ENCODE measurements around the gene GRM1.

GRM1 gene

DNA sequence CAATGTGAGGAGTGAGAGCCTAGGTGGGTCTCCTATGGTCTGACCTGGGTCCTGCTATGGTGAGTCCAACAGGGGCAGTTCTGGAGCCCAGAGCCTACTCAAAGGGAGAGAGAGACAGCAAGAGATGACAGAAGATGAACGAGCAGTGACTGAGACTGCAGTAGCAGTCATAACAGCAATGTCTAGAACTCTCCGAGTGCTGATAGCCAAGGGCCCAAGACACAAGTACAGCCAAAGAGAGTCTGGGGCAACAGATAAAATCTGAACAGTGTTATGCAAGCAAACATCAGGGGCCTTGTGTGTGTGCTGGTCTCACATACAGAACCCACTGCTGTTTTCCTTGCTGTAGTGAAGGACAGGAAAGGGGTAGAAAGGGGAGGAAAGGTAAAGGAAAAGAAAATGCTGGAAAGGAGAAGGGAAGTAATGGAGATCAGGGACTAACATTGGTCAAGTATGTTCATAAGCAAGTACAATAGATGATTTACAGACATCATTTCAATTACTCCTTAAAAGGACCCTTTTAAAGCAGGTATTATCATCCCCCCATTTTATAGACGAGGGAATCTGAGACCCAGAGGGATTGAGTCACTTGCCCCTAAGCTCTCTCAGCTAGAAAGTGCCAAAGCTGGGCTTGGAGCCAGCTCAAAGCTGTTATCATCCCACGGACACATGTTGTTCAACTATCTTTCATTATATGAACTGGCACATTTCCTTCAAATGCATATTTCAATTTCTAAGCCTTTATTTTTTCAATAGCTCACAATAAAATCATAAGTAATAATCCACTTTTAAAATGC lies 332.5 kb downstream of the GRM1 start:
- TF ChIP-seq, protein P1, sequence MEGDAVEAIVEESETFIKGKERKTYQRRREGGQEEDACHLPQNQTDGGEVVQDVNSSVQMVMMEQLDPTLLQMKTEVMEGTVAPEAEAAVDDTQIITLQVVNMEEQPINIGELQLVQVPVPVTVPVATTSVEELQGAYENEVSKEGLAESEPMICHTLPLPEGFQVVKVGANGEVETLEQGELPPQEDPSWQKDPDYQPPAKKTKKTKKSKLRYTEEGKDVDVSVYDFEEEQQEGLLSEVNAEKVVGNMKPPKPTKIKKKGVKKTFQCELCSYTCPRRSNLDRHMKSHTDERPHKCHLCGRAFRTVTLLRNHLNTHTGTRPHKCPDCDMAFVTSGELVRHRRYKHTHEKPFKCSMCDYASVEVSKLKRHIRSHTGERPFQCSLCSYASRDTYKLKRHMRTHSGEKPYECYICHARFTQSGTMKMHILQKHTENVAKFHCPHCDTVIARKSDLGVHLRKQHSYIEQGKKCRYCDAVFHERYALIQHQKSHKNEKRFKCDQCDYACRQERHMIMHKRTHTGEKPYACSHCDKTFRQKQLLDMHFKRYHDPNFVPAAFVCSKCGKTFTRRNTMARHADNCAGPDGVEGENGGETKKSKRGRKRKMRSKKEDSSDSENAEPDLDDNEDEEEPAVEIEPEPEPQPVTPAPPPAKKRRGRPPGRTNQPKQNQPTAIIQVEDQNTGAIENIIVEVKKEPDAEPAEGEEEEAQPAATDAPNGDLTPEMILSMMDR (IDR thresholded peaks at IDR 0.05; ENCODE audit: low read depth, low read length): no peak
- Histone ChIP-seq H3K9me3 (ENCODE audit: severe bottlenecking) (no peaks in the 10 kb centered on the region), H3K4me3 (ENCODE audit: low read depth, low read length) (no peak overlapping the region), H3K27ac (no peak overlapping the region), H3K27me3 (ENCODE audit: insufficient read depth, low read depth, severe bottlenecking) (no peaks in the 10 kb centered on the region), H3K36me3 (no peaks in the 10 kb centered on the region)
- DNase-seq: no peak

DNA sequence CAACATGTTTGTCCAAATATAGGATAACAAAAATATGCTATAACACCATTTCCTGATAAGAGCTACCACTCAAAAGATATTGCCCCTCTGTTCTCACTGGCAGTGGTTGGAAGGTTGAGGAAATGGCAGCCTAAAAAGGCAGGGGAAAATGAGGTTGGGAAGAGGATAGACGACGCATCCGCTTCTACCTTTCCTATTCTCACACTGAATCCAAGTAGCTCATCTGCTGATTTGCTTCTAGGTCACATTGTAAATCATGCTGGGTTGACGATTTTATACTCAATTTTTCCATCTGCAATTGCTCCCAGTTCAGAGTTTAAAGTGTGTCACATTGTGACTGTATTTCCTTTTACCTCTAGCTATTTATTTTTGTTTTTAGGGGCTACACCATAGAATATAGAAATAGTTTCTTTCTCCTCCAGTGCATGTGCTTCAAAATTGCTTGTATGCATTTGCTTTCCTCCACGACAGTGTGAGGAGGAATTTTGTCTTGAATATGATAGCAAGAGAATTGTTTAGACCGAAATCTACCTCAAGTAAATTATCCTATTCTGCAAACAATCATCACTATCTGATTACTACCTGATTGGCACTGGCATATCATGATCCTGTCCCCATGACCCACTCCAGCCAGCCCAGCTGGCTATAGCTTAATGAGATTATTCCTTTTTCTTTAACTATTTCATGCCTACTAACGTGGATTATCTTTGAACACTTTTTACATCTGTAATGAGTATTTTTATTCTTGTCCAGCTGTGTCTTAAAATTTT lies 335.2 kb downstream of the GRM1 start:
- no peak for DNase-seq
- no peaks in the 10 kb centered on the region for H3K27me3 ChIP-seq (ENCODE audit: insufficient read depth, low read depth, severe bottlenecking)
- H3K36me3 ChIP-seq: no peaks in the 10 kb centered on the region
- TF ChIP-seq, protein P1 (IDR thresholded peaks at IDR 0.05; ENCODE audit: low read depth, low read length): no peak
- no peak overlapping the region for H3K4me3 ChIP-seq (ENCODE audit: low read depth, low read length)
- no peaks in the 10 kb centered on the region for H3K9me3 ChIP-seq (ENCODE audit: severe bottlenecking)
- H3K27ac ChIP-seq: no peak overlapping the region

DNA sequence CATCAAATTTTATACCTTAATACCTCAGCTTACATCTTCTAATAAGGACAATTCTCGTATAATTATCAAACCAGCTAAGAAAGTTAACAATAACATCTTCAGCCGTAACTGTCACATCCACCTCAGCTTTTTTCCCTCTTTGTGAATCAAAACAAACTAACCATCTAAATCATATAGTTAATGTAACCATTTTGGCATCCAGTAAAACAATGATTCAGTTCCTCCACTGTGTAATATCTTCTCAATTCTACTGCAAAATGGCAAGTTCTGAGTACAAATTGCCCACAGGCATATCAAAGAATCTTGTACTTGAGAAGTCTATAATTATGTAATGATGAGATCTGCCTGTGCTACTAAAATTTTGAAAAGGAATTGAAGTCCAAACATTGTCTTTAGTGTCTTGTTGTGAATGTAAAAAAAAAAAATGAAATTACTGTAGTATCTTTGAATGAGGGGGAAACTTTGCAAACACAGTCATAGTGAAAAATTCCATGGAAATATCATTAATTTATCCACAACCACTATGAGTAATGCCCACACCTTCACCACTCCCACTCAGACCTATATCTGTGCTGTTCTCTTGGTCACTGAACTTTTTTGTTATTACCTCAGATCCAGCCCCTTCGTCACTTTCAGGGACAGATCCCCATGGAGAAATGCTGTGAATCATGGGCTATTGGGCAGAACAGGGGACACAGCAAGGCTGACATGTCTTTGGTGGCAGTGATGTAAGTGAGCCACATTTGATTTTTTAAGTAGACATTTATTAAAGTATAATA lies 336.1 kb downstream of the GRM1 start:
- H3K27me3 ChIP-seq (ENCODE audit: insufficient read depth, low read depth, severe bottlenecking): no peaks in the 10 kb centered on the region
- H3K36me3 ChIP-seq: no peaks in the 10 kb centered on the region
- H3K4me3 ChIP-seq (ENCODE audit: low read depth, low read length): no peak overlapping the region
- DNase-seq: no peak
- H3K9me3 ChIP-seq (ENCODE audit: severe bottlenecking): no peaks in the 10 kb centered on the region
- TF ChIP-seq, protein P1 (IDR thresholded peaks at IDR 0.05; ENCODE audit: low read depth, low read length): no peak
- no peak overlapping the region for H3K27ac ChIP-seq

DNA sequence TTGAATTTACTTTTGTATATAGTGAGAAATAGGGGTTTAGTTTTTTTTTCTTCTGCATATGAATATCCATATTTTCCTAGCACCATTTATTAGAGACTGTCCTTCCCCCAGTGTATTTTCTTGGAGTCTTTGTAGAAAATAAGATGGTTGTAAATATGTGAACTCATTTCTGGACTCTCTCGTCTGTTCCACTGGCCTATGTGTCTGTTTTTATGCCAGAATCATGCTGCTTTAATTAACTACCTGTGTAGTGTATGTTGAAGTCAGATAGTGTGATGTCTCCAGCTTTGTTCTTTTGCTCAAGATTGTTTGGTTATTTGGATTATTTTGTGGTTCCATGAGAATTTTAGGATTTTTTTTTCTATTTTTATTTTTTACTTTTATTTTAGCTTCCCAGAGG lies 338.2 kb downstream of the GRM1 start:
- TF ChIP-seq, protein P1 (IDR thresholded peaks at IDR 0.05; ENCODE audit: low read depth, low read length): no peak
- H3K27me3 ChIP-seq (ENCODE audit: insufficient read depth, low read depth, severe bottlenecking): no peaks in the 10 kb centered on the region
- DNase-seq: no peak
- H3K9me3 ChIP-seq (ENCODE audit: severe bottlenecking): no peaks in the 10 kb centered on the region
- H3K4me3 ChIP-seq (ENCODE audit: low read depth, low read length): no peak overlapping the region
- no peaks in the 10 kb centered on the region for H3K36me3 ChIP-seq
- no peak overlapping the region for H3K27ac ChIP-seq

DNA sequence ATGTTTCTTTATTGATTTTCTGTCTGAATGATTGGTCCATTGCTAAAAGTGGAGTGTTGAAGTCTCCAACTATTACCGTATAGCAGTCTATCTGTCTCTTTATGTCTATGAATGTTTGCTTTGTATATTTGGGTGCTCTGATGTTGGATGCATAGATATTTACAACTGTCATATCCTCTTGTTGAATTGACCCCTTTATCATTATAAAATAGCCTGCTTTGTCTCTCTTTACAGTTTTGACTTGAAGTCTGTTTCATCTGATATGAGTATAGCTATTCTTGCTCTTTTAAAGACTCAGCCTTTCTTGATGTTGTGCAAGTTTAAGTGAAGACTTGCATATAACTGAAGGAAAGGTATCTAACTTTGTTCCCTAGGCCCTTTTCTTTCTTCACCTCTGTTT lies 341.0 kb downstream of the GRM1 start:
- H3K9me3 ChIP-seq (ENCODE audit: severe bottlenecking): no peaks in the 10 kb centered on the region
- no peak for DNase-seq
- H3K4me3 ChIP-seq (ENCODE audit: low read depth, low read length): no peak overlapping the region
- TF ChIP-seq, protein P1 (IDR thresholded peaks at IDR 0.05; ENCODE audit: low read depth, low read length): no peak
- H3K27ac ChIP-seq: no peak overlapping the region
- H3K36me3 ChIP-seq: no peaks in the 10 kb centered on the region
- no peaks in the 10 kb centered on the region for H3K27me3 ChIP-seq (ENCODE audit: insufficient read depth, low read depth, severe bottlenecking)
